K562 (cell line): ENCODE data around the gene CNOT6. TPM values are rescaled to one million over a fixed set of nuclear protein-coding genes. Genes with fewer than 3 reads are reported as not detected.

Experiments used
- ATAC-seq: fragments of 200-7000 bp; cut with Tn5 transposase; 3 replicates; pipeline ENCODE4 v1.9.1; 2020; ENCODE audit warnings: moderate library complexity
- BruUV-seq: library from RNA; stranded (reverse); fragments of 400-500 nt; replicated peaks from 2 replicates; lab custom pipeline; 2021; lab: Mats Ljungman, UMichigan
- CTCF ChIA-PET: fragments of 300-600 bp; formaldehyde crosslinking; extraction: SDS; loops from one replicate; lab custom pipeline; 2021; ENCODE audit warnings: low intra/inter-chr PET ratio; lab: Yijun Ruan, JAX
- POLR2A ChIA-PET: fragments of 300-600, 350-650 bp; sonication (Branson Sonifier 250); formaldehyde crosslinking; extraction: SDS; loops from one replicate; lab custom pipeline; 2021; ENCODE audit warnings: antibody characterized with exemption, inconsistent platforms; lab: Yijun Ruan, JAX
- DNase-seq, 4 experiments: peaks; one replicate each; pipeline versions ENCODE4 v3.0.0 to v3.0.0-alpha.2; 2011 to 2018; ENCODE audit warnings: low spot score in 3 of 4, mixed read lengths in 3 of 4; ENCODE audit errors: extremely low read depth in 1 of 4
- FAIRE-seq: peaks from 2 replicates; lab custom pipeline; 2011; peaks lifted over from hg19 to GRCh38; lab: Jason Lieb, UNC
- H2AFZ ChIP-seq: 2 replicates; pipeline ENCODE4 v1.6.0; 2011; ENCODE audit warnings: low read depth, low read length, control low read depth, inconsistent platforms
- H3K27ac ChIP-seq: fragments of 200-600 bp; 3 replicates; pipeline ENCODE4 v1.8.0; 2011; ENCODE audit warnings: low read depth, mild to moderate bottlenecking, control low read depth, inconsistent platforms, low read length, moderate library complexity, mixed read lengths; ENCODE audit errors: extremely low read depth
- H3K27me3 ChIP-seq, 2 experiments: fragments of 300-600 bp in 1 of 2; 2 replicates in 1 of 2; 3 replicates in 1 of 2; pipeline versions ENCODE4 v1.6.0 to v1.8.0; 2011; ENCODE audit warnings: inconsistent platforms in 2 of 2, low read length in 2 of 2, mild to moderate bottlenecking in 1 of 2, mixed read lengths in 1 of 2, moderate library complexity in 1 of 2; ENCODE audit not compliant: control insufficient read depth in 2 of 2, insufficient read depth in 2 of 2
- H3K36me3 ChIP-seq: fragments of 300-600 bp; 3 replicates; pipeline ENCODE4 v1.8.0; 2011; ENCODE audit warnings: mild to moderate bottlenecking, low read length, inconsistent platforms; ENCODE audit not compliant: control insufficient read depth, insufficient read depth
- H3K4me1 ChIP-seq, 2 experiments: fragments of 200-600 bp in 1 of 2; replicated peaks in 1 of 2; 2 replicates in 1 of 2; 3 replicates in 1 of 2; pipeline versions ENCODE4 v1.5.1 to v1.8.0; 2011; ENCODE audit warnings: inconsistent platforms in 2 of 2, low read length in 2 of 2, mild to moderate bottlenecking in 1 of 2, mixed read lengths in 1 of 2, moderate library complexity in 1 of 2; ENCODE audit not compliant: control insufficient read depth in 2 of 2, insufficient read depth in 2 of 2
- H3K4me2 ChIP-seq: 2 replicates; pipeline ENCODE4 v1.6.1; 2011; ENCODE audit warnings: low read length, control low read depth, inconsistent platforms, mixed read lengths; ENCODE audit not compliant: insufficient read depth
- H3K4me3 ChIP-seq: fragments of 200-600 bp; sonication (generic), shearing (Covaris generic); 2 replicates; pipeline ENCODE4 v1.5.1; 2016; ENCODE audit warnings: control low read depth, inconsistent platforms
- H3K79me2 ChIP-seq: fragments of 200-600 bp; 3 replicates; pipeline ENCODE4 v1.8.0; 2011; ENCODE audit warnings: low read length, inconsistent platforms; ENCODE audit not compliant: control insufficient read depth, insufficient read depth
- H3K9ac ChIP-seq, 2 experiments: 2 replicates each; pipeline versions ENCODE4 v1.6.0 to v1.6.1; 2011; ENCODE audit warnings: low read depth in 2 of 2, low read length in 2 of 2, control low read depth in 1 of 2, inconsistent platforms in 1 of 2, mild to moderate bottlenecking in 1 of 2, mixed read lengths in 1 of 2; ENCODE audit not compliant: insufficient read depth in 1 of 2
- H3K9me1 ChIP-seq: one replicate; pipeline ENCODE4 v1.6.0; 2011; ENCODE audit warnings: inconsistent platforms, mild to moderate bottlenecking, low read length, moderate library complexity; ENCODE audit not compliant: control insufficient read depth, insufficient read depth
- H3K9me3 ChIP-seq: replicated peaks from 2 replicates; pipeline ENCODE4 v1.5.1; 2011; ENCODE audit warnings: low read depth, low read length, inconsistent platforms; ENCODE audit not compliant: control insufficient read depth, insufficient read depth
- H4K20me1 ChIP-seq: replicated peaks from 2 replicates; pipeline ENCODE4 v1.6.1; 2011; ENCODE audit warnings: low read length, inconsistent platforms, mixed read lengths; ENCODE audit not compliant: control insufficient read depth, insufficient read depth
- ELF4 ChIP-seq: fragments of 450-650 bp; formaldehyde crosslinking; IDR thresholded peaks from 2 replicates; pipeline ENCODE4 v1.4.0; 2022; ENCODE audit warnings: missing genetic modification characterization
- GABPB1 ChIP-seq: sonication (generic); formaldehyde crosslinking; IDR thresholded peaks from 2 replicates; pipeline ENCODE4 v1.8.0; 2022; ENCODE audit warnings: mild to moderate bottlenecking, missing genetic modification reagents
- HMGN3 ChIP-seq: IDR thresholded peaks from 2 replicates; pipeline ENCODE4 v1.6.1; 2011; ENCODE audit warnings: borderline replicate concordance, low read depth, mild to moderate bottlenecking, mixed read lengths, low read length; ENCODE audit not compliant: insufficient read length; ENCODE audit errors: extremely low read depth
- HSF4 ChIP-seq: fragments of 250-450 bp; sonication (Bioruptor Pico); IDR thresholded peaks from 2 replicates; pipeline ENCODE4 v2.1.2; 2022; ENCODE audit warnings: mild to moderate bottlenecking, moderate library complexity, borderline replicate concordance
- IFI16 ChIP-seq: fragments of 250-450 bp; sonication (Bioruptor Pico); IDR thresholded peaks from 2 replicates; pipeline ENCODE4 v2.1.2; 2022; ENCODE audit warnings: mild to moderate bottlenecking, inconsistent platforms
- L3MBTL2 ChIP-seq: fragments of 450-650 bp; IDR thresholded peaks from 2 replicates; pipeline ENCODE4 v1.6.1; 2016; ENCODE audit warnings: mild to moderate bottlenecking, moderate library complexity
- OTX1 ChIP-seq: fragments of 450-650 bp; formaldehyde crosslinking; IDR thresholded peaks from 2 replicates; pipeline ENCODE4 v1.4.0; 2022; ENCODE audit warnings: mild to moderate bottlenecking
- RUNX1 ChIP-seq: sonication (generic); IDR thresholded peaks from 2 replicates; pipeline ENCODE4 v1.6.1; 2016; ENCODE audit warnings: antibody characterized with exemption, low read depth
- ZC3H4 ChIP-seq: sonication (generic); formaldehyde crosslinking; IDR thresholded peaks from 2 replicates; pipeline ENCODE4 v1.9.0; 2021; ENCODE audit warnings: missing genetic modification reagents, borderline replicate concordance
- ZFP30 ChIP-seq: fragments of 250-450 bp; sonication (Bioruptor Pico); IDR thresholded peaks from 2 replicates; pipeline ENCODE4 v1.8.0; 2022; ENCODE audit warnings: moderate library complexity, mild to moderate bottlenecking, inconsistent platforms, borderline replicate concordance
- ZNF3 ChIP-seq: fragments of 250-450 bp; sonication (Bioruptor Pico); IDR thresholded peaks from 2 replicates; pipeline ENCODE4 v1.5.0; 2021; ENCODE audit warnings: mild to moderate bottlenecking, moderate library complexity
- ZNF764 ChIP-seq: fragments of 250-450 bp; sonication (Bioruptor Pico); IDR thresholded peaks from 2 replicates; pipeline ENCODE4 v1.4.0; 2020; ENCODE audit warnings: low read depth, mild to moderate bottlenecking, moderate library complexity
- WGBS: fragments of 100-300 bp; shearing (Covaris generic); methylation state at CpG from one replicate; pipeline ENCODE4 v1.1.6; 2016; ENCODE audit warnings: low coverage, mixed read lengths; ENCODE audit not compliant: insufficient coverage; ENCODE audit errors: missing lambda C conversion rate; 5-methylcytosine and 5-hydroxymethylcytosine counted together
- in situ Hi-C: fragments of 300-500 bp; cut with MboI; formaldehyde crosslinking; loops from 4 replicates; pipeline ENCODE4 v1.15.0; 2018; ENCODE audit warnings: inconsistent platforms, mixed read lengths
- intact Hi-C: fragments of 100-400 bp; cut with micrococcal nuclease; formaldehyde crosslinking; loops from 2 replicates; pipeline ENCODE4 v1.14.2; 2022
- polyA plus RNA-seq, 8 experiments: library from polyadenylated mRNA; depleted of rRNA in 4 of 8; stranded (reverse) in 5 of 8; unstranded in 3 of 8; fragments of >200 nt; fragmentation: Nextera tagmentation in 2 of 8; fragmentation: Illumina TruSeq in 1 of 8; extraction: Ambion mirVana in 2 of 8; extraction: Trizol in 1 of 8; gene quantifications; 2 replicates each; pipeline versions ENCODE4 v1.2.1 to v1.2.3, GENCODE V29; 2011 to 2014; ENCODE audit warnings: inconsistent platforms in 1 of 8, missing spikeins in 1 of 8
- total RNA-seq, 7 experiments: library from RNA; depleted of rRNA in 6 of 7; stranded (reverse); fragments of >200 nt in 6 of 7; fragmentation: Illumina TruSeq in 2 of 7; extraction: Trizol in 2 of 7; gene quantifications; 2 replicates each; pipeline versions ENCODE4 v1.2.1 to v1.2.3, GENCODE V29; 2011 to 2021; ENCODE audit warnings: low replicate concordance in 1 of 7
- TF ChIP-seq, protein P1 (sequence below): sonication (generic); formaldehyde crosslinking; IDR thresholded peaks from 2 replicates; pipeline ENCODE4 v1.8.0; 2022; ENCODE audit warnings: mild to moderate bottlenecking, missing genetic modification reagents
- TF ChIP-seq, protein P2 (sequence below): fragments of 450-650 bp; formaldehyde crosslinking; IDR thresholded peaks from 2 replicates; pipeline ENCODE4 v1.4.0; 2020; ENCODE audit warnings: mild to moderate bottlenecking
- TF ChIP-seq, protein P3 (sequence below): fragments of 450-650 bp; IDR thresholded peaks from 2 replicates; pipeline ENCODE4 v1.6.1; 2014; ENCODE audit warnings: low read depth, mild to moderate bottlenecking, moderate library complexity, borderline replicate concordance

Gene CNOT6
- total and polyA plus RNA-seq, 9 of the 15 experiments (the other 6 are each of a cell fraction or from before 2014, with no cell fraction given), result 4.9 to 32.4 (median 14.0) TPM

DNA sequence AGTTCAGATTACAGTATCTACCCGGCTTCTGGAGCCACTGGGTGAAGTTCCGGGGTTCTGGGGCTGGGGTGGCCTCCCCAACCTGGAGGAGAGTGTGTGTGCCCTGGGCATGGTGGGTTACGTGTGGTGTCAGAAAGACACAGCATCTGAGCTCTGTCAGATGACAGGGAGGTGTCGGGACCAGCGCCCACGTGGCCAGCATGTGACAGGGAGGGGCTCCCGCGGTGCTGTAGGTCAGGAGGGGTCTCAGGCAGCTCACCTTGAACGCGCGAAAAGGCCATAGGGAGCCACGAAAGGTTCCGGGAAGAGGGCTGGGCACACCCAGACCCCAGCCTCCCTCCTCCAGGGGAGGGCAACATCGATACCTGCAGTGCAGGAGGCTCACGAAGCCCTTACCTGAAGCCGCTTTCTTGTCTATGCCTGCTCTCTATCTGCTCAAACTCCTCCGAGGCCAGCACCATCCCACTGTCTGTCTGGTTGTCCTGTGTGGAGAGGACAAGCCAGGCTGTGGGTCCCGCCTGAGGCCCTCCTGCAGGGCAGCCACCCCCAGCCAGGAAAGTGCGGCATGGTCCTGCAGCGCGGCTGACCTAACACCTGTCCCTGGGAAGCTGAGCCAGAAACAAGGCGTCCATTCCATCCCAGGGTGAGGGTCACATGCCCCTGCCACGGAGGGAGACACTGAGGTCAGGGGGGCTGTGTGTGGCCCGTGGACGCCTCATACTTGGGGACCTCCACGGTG, 114.6 kb downstream of the CNOT6 start:
- no peak for FAIRE-seq
- BruUV-seq, result no TSS peak
- Histone ChIP-seq H3K9ac (peak overlapping the region in 1 of 2 experiments; percentile 68; a peak in 1 of 4 replicates), H4K20me1 (0 out of 2 replicates have a peak, but pooled peaks cover 6% of the 10 kb centered on the region), H3K79me2 (no peaks in the 10 kb centered on the region), H3K27me3 (peaks cover 12 to 20% of the 10 kb centered on the region in 2 experiments; a peak in 4 of 5 replicates), H3K4me1 (peaks cover 10 to 49% of the 10 kb centered on the region in 2 experiments; a peak in 4 of 5 replicates), H3K9me1 (no peaks in the 10 kb centered on the region), H3K4me2 (peak overlapping the region; percentile 46), H3K27ac (no peak overlapping the region; the same call in 2 of the 3 replicates), H3K36me3 (no peaks in the 10 kb centered on the region), H3K4me3 (no peak overlapping the region), H3K9me3 (no peaks in the 10 kb centered on the region), H2AFZ (peak overlapping the region; percentile 83)
- intact Hi-C loops, result loop anchor here (5.0 to 10.0 kb wide), 4 partner anchors 54 to 404 kb away; partner anchors contain the start of genes CNOT6 and RASGEF1C
- DNase-seq, result no peak
- in situ Hi-C loops, result no loop called here
- 69% methylated on average over 17 of the region's 26 CpGs for WGBS
- ChIA-PET CTCF (no interaction called here), POLR2A (no interaction called here)
- ATAC-seq, result no peak
- TF ChIP-seq, protein P1, sequence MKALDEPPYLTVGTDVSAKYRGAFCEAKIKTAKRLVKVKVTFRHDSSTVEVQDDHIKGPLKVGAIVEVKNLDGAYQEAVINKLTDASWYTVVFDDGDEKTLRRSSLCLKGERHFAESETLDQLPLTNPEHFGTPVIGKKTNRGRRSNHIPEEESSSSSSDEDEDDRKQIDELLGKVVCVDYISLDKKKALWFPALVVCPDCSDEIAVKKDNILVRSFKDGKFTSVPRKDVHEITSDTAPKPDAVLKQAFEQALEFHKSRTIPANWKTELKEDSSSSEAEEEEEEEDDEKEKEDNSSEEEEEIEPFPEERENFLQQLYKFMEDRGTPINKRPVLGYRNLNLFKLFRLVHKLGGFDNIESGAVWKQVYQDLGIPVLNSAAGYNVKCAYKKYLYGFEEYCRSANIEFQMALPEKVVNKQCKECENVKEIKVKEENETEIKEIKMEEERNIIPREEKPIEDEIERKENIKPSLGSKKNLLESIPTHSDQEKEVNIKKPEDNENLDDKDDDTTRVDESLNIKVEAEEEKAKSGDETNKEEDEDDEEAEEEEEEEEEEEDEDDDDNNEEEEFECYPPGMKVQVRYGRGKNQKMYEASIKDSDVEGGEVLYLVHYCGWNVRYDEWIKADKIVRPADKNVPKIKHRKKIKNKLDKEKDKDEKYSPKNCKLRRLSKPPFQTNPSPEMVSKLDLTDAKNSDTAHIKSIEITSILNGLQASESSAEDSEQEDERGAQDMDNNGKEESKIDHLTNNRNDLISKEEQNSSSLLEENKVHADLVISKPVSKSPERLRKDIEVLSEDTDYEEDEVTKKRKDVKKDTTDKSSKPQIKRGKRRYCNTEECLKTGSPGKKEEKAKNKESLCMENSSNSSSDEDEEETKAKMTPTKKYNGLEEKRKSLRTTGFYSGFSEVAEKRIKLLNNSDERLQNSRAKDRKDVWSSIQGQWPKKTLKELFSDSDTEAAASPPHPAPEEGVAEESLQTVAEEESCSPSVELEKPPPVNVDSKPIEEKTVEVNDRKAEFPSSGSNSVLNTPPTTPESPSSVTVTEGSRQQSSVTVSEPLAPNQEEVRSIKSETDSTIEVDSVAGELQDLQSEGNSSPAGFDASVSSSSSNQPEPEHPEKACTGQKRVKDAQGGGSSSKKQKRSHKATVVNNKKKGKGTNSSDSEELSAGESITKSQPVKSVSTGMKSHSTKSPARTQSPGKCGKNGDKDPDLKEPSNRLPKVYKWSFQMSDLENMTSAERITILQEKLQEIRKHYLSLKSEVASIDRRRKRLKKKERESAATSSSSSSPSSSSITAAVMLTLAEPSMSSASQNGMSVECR (CRISPR knock-in tag), result no peak
- TF ChIP-seq RUNX1, result no peak
- no peak for TF ChIP-seq OTX1 (CRISPR knock-in tag)
- TF ChIP-seq L3MBTL2, result peak; percentile 85
- no peak for TF ChIP-seq ZFP30
- no peak for TF ChIP-seq ELF4 (CRISPR knock-in tag)
- no peak for TF ChIP-seq IFI16
- TF ChIP-seq HSF4, result no peak
- TF ChIP-seq, protein P2, sequence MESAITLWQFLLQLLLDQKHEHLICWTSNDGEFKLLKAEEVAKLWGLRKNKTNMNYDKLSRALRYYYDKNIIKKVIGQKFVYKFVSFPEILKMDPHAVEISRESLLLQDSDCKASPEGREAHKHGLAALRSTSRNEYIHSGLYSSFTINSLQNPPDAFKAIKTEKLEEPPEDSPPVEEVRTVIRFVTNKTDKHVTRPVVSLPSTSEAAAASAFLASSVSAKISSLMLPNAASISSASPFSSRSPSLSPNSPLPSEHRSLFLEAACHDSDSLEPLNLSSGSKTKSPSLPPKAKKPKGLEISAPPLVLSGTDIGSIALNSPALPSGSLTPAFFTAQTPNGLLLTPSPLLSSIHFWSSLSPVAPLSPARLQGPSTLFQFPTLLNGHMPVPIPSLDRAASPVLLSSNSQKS (CRISPR knock-in tag), result no peak
- TF ChIP-seq, protein P3, sequence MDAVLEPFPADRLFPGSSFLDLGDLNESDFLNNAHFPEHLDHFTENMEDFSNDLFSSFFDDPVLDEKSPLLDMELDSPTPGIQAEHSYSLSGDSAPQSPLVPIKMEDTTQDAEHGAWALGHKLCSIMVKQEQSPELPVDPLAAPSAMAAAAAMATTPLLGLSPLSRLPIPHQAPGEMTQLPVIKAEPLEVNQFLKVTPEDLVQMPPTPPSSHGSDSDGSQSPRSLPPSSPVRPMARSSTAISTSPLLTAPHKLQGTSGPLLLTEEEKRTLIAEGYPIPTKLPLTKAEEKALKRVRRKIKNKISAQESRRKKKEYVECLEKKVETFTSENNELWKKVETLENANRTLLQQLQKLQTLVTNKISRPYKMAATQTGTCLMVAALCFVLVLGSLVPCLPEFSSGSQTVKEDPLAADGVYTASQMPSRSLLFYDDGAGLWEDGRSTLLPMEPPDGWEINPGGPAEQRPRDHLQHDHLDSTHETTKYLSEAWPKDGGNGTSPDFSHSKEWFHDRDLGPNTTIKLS, result peak; percentile 31; the same call in 1 of the 2 replicates
- TF ChIP-seq GABPB1, result no peak
- TF ChIP-seq ZC3H4 (CRISPR knock-in tag), result 0 out of 2 replicates have a peak, but pooled peaks have one; percentile 24
- no peak for TF ChIP-seq HMGN3
- TF ChIP-seq ZNF3 (CRISPR knock-in tag), result no peak
- TF ChIP-seq ZNF764 (CRISPR knock-in tag), result no peak
